Activated T-cell treated with anti-CD3 and anti-CD28 coated beads, Interleukin-2, amount 50 U/mL, for 1 hour (primary cell): Measurements from ENCODE around the gene EHBP1L1.
A peak's percentile ranks its signal among the peaks of the same experiment; 100 is the strongest.

Experiments used
- DNase-seq: peaks from one replicate; pipeline ENCODE4 v3.0.0-alpha.2; 2020

Gene EHBP1L1

GRCh38 chr11:65595543-65596281 is 19.9 kb downstream of the EHBP1L1 start, which contains the start of gene KCNK7:
KCNK7 (minus strand) TSS chr11:65595800; CDS start chr11:65595772, 28 bp downstream.
- DNase-seq: no peak

GRCh38 chr11:65596520-65596919 is 20.7 kb downstream of the EHBP1L1 start:
- no peak for DNase-seq

- DNase-seq: no peak
These were observed 22.4 kb downstream of the EHBP1L1 start for GRCh38 chr11:65598258-65598699.

- DNase-seq: no peak
These were observed 23.5 kb downstream of the EHBP1L1 start for GRCh38 chr11:65599216-65599954.

GRCh38 chr11:65599955-65600246 is 24.0 kb downstream of the EHBP1L1 start:
- no peak for DNase-seq

- DNase-seq: no peak
These were observed 28.4 kb downstream of the EHBP1L1 start for GRCh38 chr11:65604258-65604657.

GRCh38 chr11:65606876-65607613 is 31.2 kb downstream of the EHBP1L1 start:
- no peak for DNase-seq

- DNase-seq: no peak
These were observed 32.0 kb downstream of the EHBP1L1 start for GRCh38 chr11:65607614-65608426.

GRCh38 chr11:65609229-65609628 is 33.4 kb downstream of the EHBP1L1 start:
- no peak for DNase-seq

- no peak for DNase-seq
These were observed 33.8 kb downstream of the EHBP1L1 start for GRCh38 chr11:65609665-65610064.

- DNase-seq: no peak
These were observed 34.6 kb downstream of the EHBP1L1 start for GRCh38 chr11:65610404-65610803.

GRCh38 chr11:65611028-65611757 is 35.3 kb downstream of the EHBP1L1 start:
- no peak for DNase-seq

- no peak for DNase-seq
These were observed 36.1 kb downstream of the EHBP1L1 start for GRCh38 chr11:65611758-65612603.

GRCh38 chr11:65612691-65613090 is 36.8 kb downstream of the EHBP1L1 start:
- DNase-seq: no peak

GRCh38 chr11:65613091-65613928 is 37.5 kb downstream of the EHBP1L1 start:
- no peak for DNase-seq

- peak; percentile 98 for DNase-seq
These were observed 39.5 kb downstream of the EHBP1L1 start, which contains the start of gene PCNX3 for GRCh38 chr11:65615229-65615949. PCNX3 (plus strand) TSS chr11:65615776; CDS start chr11:65616312, 536 bp downstream.

GRCh38 chr11:65615950-65616574 is 40.2 kb downstream of the EHBP1L1 start:
- no peak for DNase-seq

- DNase-seq: no peak
These were observed 40.7 kb downstream of the EHBP1L1 start for GRCh38 chr11:65616575-65617001.
